OCI-LY3 (cell line): ENCODE results near the gene PGAP1.

Experiments
- H2AFZ ChIP-seq: fragments of 200-600, 300-600 bp; shearing (Covaris generic); 2 replicates; pipeline ENCODE4 v1.6.0; 2014; ENCODE audit warnings: antibody characterized with exemption, low read depth, low read length
- H3K27ac ChIP-seq: fragments of 200-600, 300-600 bp; sonication (generic); 2 replicates; pipeline ENCODE4 v1.5.1; 2014; ENCODE audit warnings: mild to moderate bottlenecking, low read length, moderate library complexity, mixed read lengths
- H3K27me3 ChIP-seq: fragments of 200-600, 300-600 bp; sonication (generic); 2 replicates; pipeline ENCODE4 v1.6.1; 2014; ENCODE audit warnings: low read depth, low read length, mixed read lengths
- H3K36me3 ChIP-seq: fragments of 200-600, 300-600 bp; sonication (generic); replicated peaks from 2 replicates; pipeline ENCODE3; 2014; ENCODE audit warnings: low read depth, low read length, mixed read lengths
- H3K4me1 ChIP-seq: fragments of 300-600, 200-600 bp; sonication (generic); 2 replicates; pipeline ENCODE4 v1.6.1; 2014; ENCODE audit warnings: low read length, mixed read lengths
- H3K4me2 ChIP-seq: fragments of 200-600, 300-600 bp; sonication (generic); 2 replicates; pipeline ENCODE4 v1.6.1; 2014; ENCODE audit warnings: low read length, mixed read lengths
- H3K4me3 ChIP-seq: fragments of 300-600, 200-600 bp; sonication (generic); 2 replicates; pipeline ENCODE4 v1.5.1; 2014; ENCODE audit warnings: antibody characterized with exemption, mild to moderate bottlenecking, low read length, moderate library complexity
- H3K79me2 ChIP-seq: fragments of 300-600, 200-600 bp; shearing (Covaris generic); 2 replicates; pipeline ENCODE4 v1.6.1; 2014; ENCODE audit warnings: mild to moderate bottlenecking, low read length, mixed read lengths
- H3K9ac ChIP-seq: fragments of 300-600, 200-600 bp; shearing (Covaris generic); 2 replicates; pipeline ENCODE4 v1.6.0; 2014; ENCODE audit warnings: mild to moderate bottlenecking, low read length, moderate library complexity
- H3K9me3 ChIP-seq: fragments of 200-600, 300-600 bp; shearing (Covaris generic); 2 replicates; pipeline ENCODE4 v1.6.1; 2014; ENCODE audit warnings: low read length, mixed read lengths; ENCODE audit not compliant: insufficient read depth
- H4K20me1 ChIP-seq: fragments of 200-600, 300-600 bp; sonication (generic); 2 replicates; pipeline ENCODE4 v1.6.1; 2016; ENCODE audit warnings: low read length, mixed read lengths; ENCODE audit not compliant: insufficient read depth
- EZH2phosphoT487 ChIP-seq: fragments of 200-600 bp; shearing (Covaris generic); IDR thresholded peaks from 2 replicates; pipeline ENCODE4 v1.6.1; 2018; ENCODE audit warnings: antibody characterized with exemption, mixed run types, low read depth
- TF ChIP-seq, protein P1 (sequence below): fragments of 200-600, 300-600 bp; sonication (generic); IDR thresholded peaks from 2 replicates; pipeline ENCODE4 v1.5.1; 2014; ENCODE audit warnings: antibody characterized with exemption, low read length, low read depth

Gene PGAP1

DNA sequence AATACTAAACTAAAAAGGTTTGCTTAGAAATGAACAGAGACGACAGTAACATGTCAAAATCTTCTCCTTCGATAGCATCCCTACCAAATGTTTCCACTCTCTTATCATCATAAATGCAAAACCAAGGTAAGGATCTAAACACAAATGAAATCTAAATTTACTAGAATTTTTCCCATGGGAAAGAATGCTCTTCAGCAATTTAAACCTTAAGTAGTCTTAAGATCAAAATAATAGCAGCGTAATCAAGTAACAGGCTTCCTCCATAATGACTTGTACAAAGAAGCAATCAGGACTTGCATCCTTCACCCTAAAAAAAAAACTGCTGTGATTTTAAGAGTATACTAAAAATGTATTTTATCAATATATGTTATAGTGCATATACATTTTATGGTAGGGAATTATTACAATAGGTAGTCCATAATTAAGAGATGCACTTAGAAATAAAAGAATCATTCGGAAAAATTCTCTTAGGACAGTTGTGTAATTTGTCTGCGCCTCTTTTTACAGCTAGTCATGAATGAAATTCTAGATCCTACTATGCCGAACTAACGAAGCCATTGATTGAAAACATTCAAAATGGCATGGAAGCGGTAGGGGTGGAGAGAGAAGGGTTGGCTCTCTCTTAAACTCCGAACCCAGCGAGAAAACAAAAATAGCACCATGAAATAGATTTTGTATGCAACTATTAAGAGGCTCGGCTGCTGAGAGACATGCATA lies 1.3 kb downstream of the PGAP1 start:
- Histone ChIP-seq H3K9me3 (no peaks in the 10 kb centered on the region), H3K79me2 (peaks cover 6% of the 10 kb centered on the region; the same call in 1 of the 2 replicates), H3K4me2 (peak overlapping the region; percentile 87), H3K4me3 (peak overlapping the region; percentile 87), H3K4me1 (peaks cover 16% of the 10 kb centered on the region), H3K27me3 (no peaks in the 10 kb centered on the region), H3K27ac (no peak overlapping the region), H4K20me1 (no peaks in the 10 kb centered on the region), H3K9ac (peak overlapping the region; percentile 75), H3K36me3 (no peaks in the 10 kb centered on the region), H2AFZ (peak overlapping the region; percentile 68; the same call in 1 of the 2 replicates)
- TF ChIP-seq, protein P1, sequence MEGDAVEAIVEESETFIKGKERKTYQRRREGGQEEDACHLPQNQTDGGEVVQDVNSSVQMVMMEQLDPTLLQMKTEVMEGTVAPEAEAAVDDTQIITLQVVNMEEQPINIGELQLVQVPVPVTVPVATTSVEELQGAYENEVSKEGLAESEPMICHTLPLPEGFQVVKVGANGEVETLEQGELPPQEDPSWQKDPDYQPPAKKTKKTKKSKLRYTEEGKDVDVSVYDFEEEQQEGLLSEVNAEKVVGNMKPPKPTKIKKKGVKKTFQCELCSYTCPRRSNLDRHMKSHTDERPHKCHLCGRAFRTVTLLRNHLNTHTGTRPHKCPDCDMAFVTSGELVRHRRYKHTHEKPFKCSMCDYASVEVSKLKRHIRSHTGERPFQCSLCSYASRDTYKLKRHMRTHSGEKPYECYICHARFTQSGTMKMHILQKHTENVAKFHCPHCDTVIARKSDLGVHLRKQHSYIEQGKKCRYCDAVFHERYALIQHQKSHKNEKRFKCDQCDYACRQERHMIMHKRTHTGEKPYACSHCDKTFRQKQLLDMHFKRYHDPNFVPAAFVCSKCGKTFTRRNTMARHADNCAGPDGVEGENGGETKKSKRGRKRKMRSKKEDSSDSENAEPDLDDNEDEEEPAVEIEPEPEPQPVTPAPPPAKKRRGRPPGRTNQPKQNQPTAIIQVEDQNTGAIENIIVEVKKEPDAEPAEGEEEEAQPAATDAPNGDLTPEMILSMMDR: no peak
- no peak for TF ChIP-seq EZH2phosphoT487

DNA sequence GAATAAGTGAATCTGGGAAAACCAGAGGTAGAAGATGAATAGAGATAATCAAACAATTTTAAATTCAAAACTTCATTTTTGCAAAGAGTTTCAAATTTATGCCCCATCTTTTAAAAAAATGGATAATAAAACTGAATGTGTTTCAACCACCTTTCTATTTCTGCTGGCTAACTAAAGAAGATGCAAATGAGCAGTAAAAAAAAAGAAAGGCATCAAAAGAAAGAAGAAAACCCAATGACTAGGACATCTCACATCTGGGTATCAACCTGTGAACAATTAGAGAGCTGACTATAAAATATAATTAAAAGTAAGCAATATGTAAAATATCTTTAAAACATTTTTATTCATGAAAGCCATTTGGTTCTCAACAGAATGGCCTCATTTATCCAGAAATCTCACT lies 2.5 kb downstream of the PGAP1 start:
- Histone ChIP-seq H4K20me1 (no peaks in the 10 kb centered on the region), H3K27ac (no peak overlapping the region), H3K4me1 (peaks cover 16% of the 10 kb centered on the region), H3K9me3 (no peaks in the 10 kb centered on the region), H3K4me2 (no peak overlapping the region), H3K4me3 (no peak overlapping the region), H3K79me2 (peaks cover 6% of the 10 kb centered on the region; the same call in 1 of the 2 replicates), H3K27me3 (no peaks in the 10 kb centered on the region), H3K36me3 (no peaks in the 10 kb centered on the region), H3K9ac (no peak overlapping the region), H2AFZ (no peak overlapping the region)
- TF ChIP-seq, protein P1: no peak
- no peak for TF ChIP-seq EZH2phosphoT487

DNA sequence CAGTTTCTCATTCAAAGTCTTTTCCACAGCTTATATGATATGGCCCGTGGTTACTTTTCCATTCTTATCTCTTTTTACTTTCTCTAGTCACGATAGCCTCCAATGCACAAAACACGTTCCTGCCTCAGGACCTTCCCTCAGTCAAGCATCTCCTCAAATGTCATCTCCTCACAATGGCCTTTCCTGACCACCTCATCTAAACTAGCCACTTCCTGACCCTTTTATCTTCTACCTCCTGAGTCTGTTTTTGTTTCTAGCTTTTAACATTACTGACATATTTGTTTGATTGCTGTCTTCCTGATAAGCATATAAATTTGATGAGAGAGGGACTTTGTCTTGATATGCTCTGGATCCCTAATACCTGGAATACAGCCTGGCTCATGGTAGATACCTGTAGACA lies 7.6 kb downstream of the PGAP1 start:
- Histone ChIP-seq H3K9ac (no peak overlapping the region), H3K79me2 (no peaks in the 10 kb centered on the region), H3K4me3 (no peak overlapping the region), H3K4me1 (peaks cover 13% of the 10 kb centered on the region), H3K36me3 (peaks cover 21% of the 10 kb centered on the region), H3K4me2 (no peak overlapping the region), H3K9me3 (peaks cover 3% of the 10 kb centered on the region; the same call in 1 of the 2 replicates), H2AFZ (no peak overlapping the region), H3K27me3 (no peaks in the 10 kb centered on the region), H4K20me1 (no peaks in the 10 kb centered on the region), H3K27ac (no peak overlapping the region)
- no peak for TF ChIP-seq EZH2phosphoT487
- TF ChIP-seq, protein P1: no peak

DNA sequence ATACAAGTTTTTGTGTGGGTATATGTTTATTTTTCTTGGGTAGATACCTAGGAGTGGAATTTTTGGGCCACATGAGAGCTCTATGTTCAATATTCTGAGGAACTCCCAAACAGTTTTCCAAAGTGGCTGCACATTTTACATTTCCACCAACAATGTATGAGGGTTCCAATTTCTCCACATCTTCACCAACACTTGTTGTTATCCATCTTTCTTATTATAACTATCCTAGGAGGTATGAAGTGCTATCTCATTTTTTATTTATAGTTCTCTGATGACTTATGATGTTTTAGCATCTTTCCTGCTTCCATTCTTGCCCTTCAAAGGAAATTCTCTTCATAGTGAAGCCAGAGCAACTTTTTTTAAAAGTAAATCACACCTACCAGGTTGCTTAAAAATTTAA lies 8.7 kb downstream of the PGAP1 start:
- Histone ChIP-seq H3K27me3 (no peaks in the 10 kb centered on the region), H3K9me3 (peaks cover 3% of the 10 kb centered on the region; the same call in 1 of the 2 replicates), H3K27ac (no peak overlapping the region), H3K4me3 (no peak overlapping the region), H3K79me2 (no peaks in the 10 kb centered on the region), H4K20me1 (no peaks in the 10 kb centered on the region; the same call in 1 of the 2 replicates), H3K4me1 (peaks cover 13% of the 10 kb centered on the region), H3K4me2 (no peak overlapping the region), H3K9ac (no peak overlapping the region), H3K36me3 (peaks cover 25% of the 10 kb centered on the region), H2AFZ (no peak overlapping the region)
- TF ChIP-seq, protein P1: no peak
- TF ChIP-seq EZH2phosphoT487: no peak
